ENCODE data around the gene PDE7B.

DNA sequence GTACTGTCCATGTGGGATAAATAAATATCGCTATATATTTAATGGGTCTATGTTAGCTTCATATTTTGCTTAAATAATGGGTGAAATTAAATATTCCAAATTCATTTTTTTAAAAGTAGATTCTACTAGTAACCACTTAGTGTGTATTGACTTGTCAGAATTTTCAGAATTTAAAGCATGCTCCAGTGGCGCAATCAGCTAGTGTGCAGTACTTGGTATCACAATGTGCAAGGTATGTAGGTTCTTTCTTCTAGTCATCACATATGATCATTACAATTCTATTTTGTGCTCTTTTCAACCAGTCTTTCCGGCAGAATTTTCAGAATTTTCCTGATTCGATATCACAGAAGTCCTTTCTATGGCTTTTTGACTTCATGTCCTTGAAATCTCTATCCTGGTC lies 32.6 kb downstream of the PDE7B start:
- TF ChIP-seq, protein P1, sequence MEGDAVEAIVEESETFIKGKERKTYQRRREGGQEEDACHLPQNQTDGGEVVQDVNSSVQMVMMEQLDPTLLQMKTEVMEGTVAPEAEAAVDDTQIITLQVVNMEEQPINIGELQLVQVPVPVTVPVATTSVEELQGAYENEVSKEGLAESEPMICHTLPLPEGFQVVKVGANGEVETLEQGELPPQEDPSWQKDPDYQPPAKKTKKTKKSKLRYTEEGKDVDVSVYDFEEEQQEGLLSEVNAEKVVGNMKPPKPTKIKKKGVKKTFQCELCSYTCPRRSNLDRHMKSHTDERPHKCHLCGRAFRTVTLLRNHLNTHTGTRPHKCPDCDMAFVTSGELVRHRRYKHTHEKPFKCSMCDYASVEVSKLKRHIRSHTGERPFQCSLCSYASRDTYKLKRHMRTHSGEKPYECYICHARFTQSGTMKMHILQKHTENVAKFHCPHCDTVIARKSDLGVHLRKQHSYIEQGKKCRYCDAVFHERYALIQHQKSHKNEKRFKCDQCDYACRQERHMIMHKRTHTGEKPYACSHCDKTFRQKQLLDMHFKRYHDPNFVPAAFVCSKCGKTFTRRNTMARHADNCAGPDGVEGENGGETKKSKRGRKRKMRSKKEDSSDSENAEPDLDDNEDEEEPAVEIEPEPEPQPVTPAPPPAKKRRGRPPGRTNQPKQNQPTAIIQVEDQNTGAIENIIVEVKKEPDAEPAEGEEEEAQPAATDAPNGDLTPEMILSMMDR (IDR thresholded peaks at IDR 0.05): no peak
- TF ChIP-seq POLR2A (IDR thresholded peaks at IDR 0.05): no peak
- no peak for TF ChIP-seq POLR2AphosphoS5 (IDR thresholded peaks at IDR 0.05)
